ENCODE measurements around the gene ANO10. TPM values are rescaled to one million over a fixed set of nuclear protein-coding genes. Genes with fewer than 3 reads are reported as not detected.

ANO10 gene
- total RNA-seq, 1 experiment from 2014 or later = 30.6 TPM

- DNase-seq (ENCODE audit: low read depth) = no peak
Measured at GRCh38 chr3:43417133-43417532, 204.7 kb downstream of the ANO10 start.

- no peak for DNase-seq (ENCODE audit: low read depth)
Measured at GRCh38 chr3:43415088-43415487, 206.7 kb downstream of the ANO10 start.

GRCh38 chr3:43413676-43414368 is 208.0 kb downstream of the ANO10 start:
- DNase-seq (ENCODE audit: low read depth) = no peak

- DNase-seq (ENCODE audit: low read depth) = no peak
Measured at GRCh38 chr3:43411429-43411828, 210.4 kb downstream of the ANO10 start.

GRCh38 chr3:43410592-43410991 is 211.2 kb downstream of the ANO10 start:
- DNase-seq (ENCODE audit: low read depth) = no peak

GRCh38 chr3:43409506-43409905 is 212.3 kb downstream of the ANO10 start:
- DNase-seq (ENCODE audit: low read depth) = no peak

- no peak for DNase-seq (ENCODE audit: low read depth)
Measured at GRCh38 chr3:43406643-43407023, 215.2 kb downstream of the ANO10 start.

GRCh38 chr3:43405888-43406642 is 215.7 kb downstream of the ANO10 start:
- no peak for DNase-seq (ENCODE audit: low read depth)

- DNase-seq (ENCODE audit: low read depth) = no peak
Measured at GRCh38 chr3:43400781-43401730, 220.8 kb downstream of the ANO10 start.

- no peak for DNase-seq (ENCODE audit: low read depth)
Measured at GRCh38 chr3:43400167-43400566, 221.6 kb downstream of the ANO10 start.

- no peak for DNase-seq (ENCODE audit: low read depth)
Measured at GRCh38 chr3:43399034-43399433, 222.8 kb downstream of the ANO10 start.

GRCh38 chr3:43394041-43394554 is 227.7 kb downstream of the ANO10 start:
- DNase-seq (ENCODE audit: low read depth) = peak; percentile 64

- DNase-seq (ENCODE audit: low read depth) = no peak
Measured at GRCh38 chr3:43391621-43392020, 230.2 kb downstream of the ANO10 start.

GRCh38 chr3:43390255-43390588 is 231.6 kb downstream of the ANO10 start:
- no peak for DNase-seq (ENCODE audit: low read depth)

- peak; percentile 90 for DNase-seq (ENCODE audit: low read depth)
Measured at GRCh38 chr3:43389388-43390254, 232.2 kb downstream of the ANO10 start.

- no peak for DNase-seq (ENCODE audit: low read depth)
Measured at GRCh38 chr3:43388915-43389314, 232.9 kb downstream of the ANO10 start.

GRCh38 chr3:43388175-43388574 is 233.6 kb downstream of the ANO10 start:
- no peak for DNase-seq (ENCODE audit: low read depth)

GRCh38 chr3:43379343-43379742 is 242.5 kb downstream of the ANO10 start:
- DNase-seq (ENCODE audit: low read depth) = no peak

GRCh38 chr3:43378066-43378935 is 243.5 kb downstream of the ANO10 start:
- peak; percentile 34 for DNase-seq (ENCODE audit: low read depth)

- no peak for DNase-seq (ENCODE audit: low read depth)
Measured at GRCh38 chr3:43373560-43373928, 248.3 kb downstream of the ANO10 start.

Data from M059J (cell line).